Astrocyte of the spinal cord (primary cell): ENCODE results near the gene ARCN1.
"Not testable (repeated sequence)": the region's sequence is repeated elsewhere in the genome, so short reads cannot be mapped to it uniquely, and the experiment has no call there.

Experiments
- DNase-seq: peaks from one replicate; pipeline ENCODE4 v3.0.0; 2011; ENCODE audit warnings: low read depth, low spot score
- H3K4me3 ChIP-seq: 2 replicates; pipeline ENCODE4 v1.5.1; 2011; ENCODE audit warnings: low read depth, mild to moderate bottlenecking, low read length, moderate library complexity
- CTCF ChIP-seq: IDR thresholded peaks from 2 replicates; pipeline ENCODE4 v1.5.1; 2012; ENCODE audit warnings: low read depth, mild to moderate bottlenecking, low read length, inconsistent platforms
- in situ Hi-C: cut with HindIII; loops from 2 replicates; pipeline ENCODE4 v1.10.0; 2017; ENCODE audit warnings: low sequenced_read_pairs

The ARCN1 gene

GRCh38 chr11:118592616-118593367, 20.6 kb downstream of the ARCN1 start:
- in situ Hi-C loops, result no loop called here
- DNase-seq, result peak; percentile 40
- no peak for TF ChIP-seq CTCF

GRCh38 chr11:118594984-118595383, 22.8 kb downstream of the ARCN1 start:
- H3K4me3 ChIP-seq, in situ Hi-C loops: not testable (repeated sequence)
- DNase-seq, result peak; percentile 58
- peak; percentile 45 for TF ChIP-seq CTCF

More at GRCh38 chr11:118592616-118593367, 20.6 kb downstream of the ARCN1 start:
- H3K4me3 ChIP-seq, result no peak overlapping the region

- in situ Hi-C loops, result no loop called here
- H3K4me3 ChIP-seq, result no peak overlapping the region
- DNase-seq, result no peak
- TF ChIP-seq CTCF, result no peak
Observed at GRCh38 chr11:118596224-118597146, 24.3 kb downstream of the ARCN1 start.

GRCh38 chr11:118597556-118597955, 25.3 kb downstream of the ARCN1 start:
- DNase-seq, result no peak
- H3K4me3 ChIP-seq, result no peak overlapping the region
- no peak for TF ChIP-seq CTCF
- in situ Hi-C loops, result no loop called here

- in situ Hi-C loops, result no loop called here
- no peak overlapping the region for H3K4me3 ChIP-seq
- TF ChIP-seq CTCF, result no peak
- DNase-seq, result no peak
Observed at GRCh38 chr11:118602331-118602730, 30.1 kb downstream of the ARCN1 start.

- DNase-seq, H3K4me3 ChIP-seq, in situ Hi-C loops: not testable (repeated sequence)
Observed at GRCh38 chr11:118603709-118604108, 31.5 kb downstream of the ARCN1 start.

- no peak overlapping the region for H3K4me3 ChIP-seq
- no peak for DNase-seq
- no peak for TF ChIP-seq CTCF
- in situ Hi-C loops, result no loop called here
Observed at GRCh38 chr11:118604566-118604965, 32.4 kb downstream of the ARCN1 start.
